Stimulated activated CD8-positive, alpha-beta memory T cell treated with anti-CD3 and anti-CD28 coated beads, Interleukin-4, amount 100 ng/mL, for 4 hours (primary cell): Measurements from ENCODE around the gene C2CD4C.
"Not testable (repeated sequence)": the region's sequence is repeated elsewhere in the genome, so short reads cannot be mapped to it uniquely, and the experiment has no call there.

Source experiments
- DNase-seq, 2 donors: peaks; one replicate each; pipeline ENCODE4 v3.0.0-alpha.2; 2020; ENCODE audit warnings: low read depth in 2 of 2, low spot score in 1 of 2

C2CD4C gene, protein sequence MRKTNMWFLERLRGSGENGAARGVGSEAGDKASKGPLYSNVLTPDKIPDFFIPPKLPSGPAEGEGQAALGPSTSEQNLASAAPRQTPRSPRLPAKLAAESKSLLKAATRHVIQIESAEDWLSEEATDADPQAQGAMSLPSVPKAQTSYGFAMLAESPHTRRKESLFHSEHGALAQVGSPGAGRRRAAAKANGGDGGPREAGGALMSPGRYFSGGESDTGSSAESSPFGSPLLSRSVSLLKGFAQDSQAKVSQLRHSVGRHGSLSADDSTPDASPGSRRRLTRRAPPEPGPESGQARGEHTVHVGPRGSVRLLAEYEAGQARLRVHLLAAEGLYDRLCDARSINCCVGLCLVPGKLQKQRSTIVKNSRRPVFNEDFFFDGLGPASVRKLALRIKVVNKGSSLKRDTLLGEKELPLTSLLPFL

DNA sequence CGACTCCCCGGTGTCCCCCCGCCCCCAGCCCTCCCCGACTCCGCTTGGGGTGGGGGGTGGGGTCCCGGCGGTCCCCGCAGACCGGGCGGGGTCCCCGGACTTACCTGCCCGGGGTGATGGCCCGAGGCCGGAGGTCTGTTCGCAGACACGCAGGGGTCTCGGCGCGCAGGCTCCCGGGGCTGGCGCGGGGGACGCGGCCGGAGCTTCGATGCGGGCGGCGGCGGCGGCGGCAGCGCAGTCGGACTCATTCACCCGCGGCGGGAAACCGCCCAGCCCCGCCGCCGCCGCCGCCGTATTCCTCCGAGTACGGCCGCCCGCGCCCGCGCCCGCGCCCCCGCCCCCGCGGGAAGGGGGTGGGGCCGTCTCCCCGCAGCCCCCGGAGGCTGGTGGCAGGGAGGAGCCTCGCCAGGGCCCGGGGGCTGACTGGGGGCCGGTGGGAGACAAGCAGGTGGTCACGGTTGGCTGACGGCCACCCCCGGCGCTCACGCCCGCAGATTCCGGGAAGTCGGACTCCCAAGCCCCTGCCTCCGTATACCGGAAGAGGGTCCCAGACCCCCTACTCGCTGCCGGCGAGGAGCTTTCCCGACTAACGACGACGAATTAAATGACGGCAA lies at the start of gene C2CD4C:
Gene C2CD4C (minus strand): TSS at position 246 of the 614 bp plus-strand sequence. CDS start 786 bp downstream, outside the sequence.
- DNase-seq, result no peak

- no peak for DNase-seq
Measured at GRCh38 chr19:458091-459042, 49.4 kb upstream of the C2CD4C start.

DNA sequence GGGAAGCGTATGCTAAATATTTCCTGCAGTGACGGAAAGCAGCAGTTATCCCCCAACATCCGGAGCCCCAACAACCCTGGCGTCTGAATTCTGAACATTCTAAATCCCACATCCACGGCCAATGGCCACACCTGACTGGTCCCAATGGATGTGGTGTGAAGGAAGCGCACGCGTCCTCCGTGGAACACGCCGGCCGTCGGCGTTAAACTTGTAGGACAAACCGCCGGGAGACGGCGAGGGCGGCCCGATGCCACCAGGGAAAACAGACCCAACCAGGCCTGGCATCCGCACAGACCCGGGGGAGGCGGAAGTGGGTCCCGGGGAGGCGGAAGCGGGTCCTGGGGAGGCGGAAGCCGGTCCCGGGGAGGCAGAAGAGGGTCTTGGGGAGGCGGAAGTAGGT lies 48.7 kb upstream of the C2CD4C start:
- DNase-seq, result no peak

DNA sequence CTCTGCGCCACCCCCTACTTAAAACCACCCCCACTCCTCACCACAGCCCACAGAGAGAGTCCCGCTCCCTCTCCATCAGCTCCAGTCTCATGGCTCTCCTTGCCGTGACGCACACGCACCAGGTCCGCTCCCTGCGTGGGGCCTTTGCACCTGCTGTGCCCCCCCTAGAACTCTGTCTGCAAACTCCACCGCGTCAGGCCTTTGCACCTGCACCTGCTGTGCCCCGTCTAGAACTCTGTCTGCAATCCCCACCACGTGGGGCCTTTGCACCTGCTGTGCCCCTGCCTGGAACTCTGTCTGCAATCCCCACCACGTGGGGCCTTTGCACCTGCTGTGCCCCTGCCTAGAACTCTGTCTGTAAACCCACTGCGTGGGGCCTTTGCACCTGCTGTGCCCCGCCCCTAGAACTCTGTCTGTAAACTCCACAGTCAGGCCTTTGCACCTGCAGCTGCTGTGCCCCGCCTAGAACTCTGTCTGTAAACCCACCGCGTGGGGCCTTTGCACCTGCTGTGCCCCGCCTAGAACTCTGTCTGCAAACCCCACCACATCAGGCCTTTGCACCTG lies 47.7 kb upstream of the C2CD4C start:
- no peak for DNase-seq

DNA sequence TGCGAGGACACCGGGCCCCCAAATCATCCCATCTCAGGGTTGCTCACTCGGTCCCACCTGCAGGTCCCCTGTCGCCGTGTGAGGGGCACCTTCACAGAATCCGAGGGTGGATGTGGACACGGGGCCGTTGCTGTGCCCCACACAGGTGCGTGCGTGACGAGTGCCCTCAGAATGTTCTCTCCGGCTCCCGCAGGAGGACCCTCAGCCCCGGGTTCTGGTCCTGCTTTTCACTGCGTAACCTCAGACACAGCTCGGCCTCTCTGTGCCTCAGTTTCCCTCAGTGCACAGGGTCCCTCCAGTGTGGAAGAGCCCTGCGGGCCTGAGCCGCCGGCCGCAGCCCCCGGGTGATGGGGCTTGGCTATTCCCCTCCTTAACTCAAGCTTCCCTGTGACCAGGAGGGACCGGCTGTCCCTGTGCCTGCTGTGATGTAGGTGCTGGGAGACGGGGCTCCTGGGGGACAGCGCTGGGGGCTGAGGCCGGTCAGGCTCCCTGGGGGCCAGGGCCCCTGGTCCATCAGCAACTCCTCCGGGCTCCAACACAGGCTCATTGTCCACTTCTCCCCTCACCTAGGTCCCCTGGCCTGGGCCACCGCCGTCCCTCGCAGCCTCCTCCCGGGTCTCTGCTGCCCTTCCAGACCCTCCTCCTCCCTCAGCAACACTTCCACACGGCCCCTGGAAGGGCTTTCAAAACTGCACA lies 47.1 kb upstream of the C2CD4C start:
- DNase-seq, result no peak

DNA sequence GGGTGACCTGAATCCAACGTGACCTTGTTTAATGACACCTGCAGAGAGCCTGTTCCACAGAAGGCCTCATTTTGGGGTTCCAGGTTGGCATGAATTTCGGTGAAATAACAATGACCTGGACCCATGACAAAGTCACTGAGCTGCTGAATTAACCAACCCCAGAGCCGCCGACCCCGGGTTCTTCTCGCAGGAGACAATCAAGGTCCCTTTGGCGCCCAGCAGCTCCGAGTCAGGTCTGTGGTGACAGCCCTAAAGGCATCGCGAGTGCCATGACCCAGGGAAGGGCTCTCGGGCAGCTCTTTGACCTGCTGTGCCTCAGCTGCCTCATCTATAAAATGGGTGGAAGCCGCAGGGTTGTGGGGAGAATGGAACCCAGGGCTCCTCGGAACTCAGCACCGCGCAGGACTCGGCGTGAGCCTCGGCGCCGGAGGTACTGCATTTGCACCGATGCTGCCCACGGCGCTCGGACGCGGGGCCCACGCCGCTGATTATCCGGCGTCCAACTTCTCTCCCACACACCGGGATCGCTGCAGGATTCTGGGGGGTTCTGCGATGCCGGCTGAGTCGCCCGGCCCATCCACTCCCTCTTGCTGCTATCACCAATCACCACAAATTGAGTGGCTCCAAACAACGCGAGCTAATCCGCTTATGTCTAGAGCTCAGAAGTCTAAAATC lies 46.2 kb upstream of the C2CD4C start:
- DNase-seq, result no peak

GRCh38 chr19:453606-454005 lies 44.7 kb upstream of the C2CD4C start:
- DNase-seq, result no peak

- no peak for DNase-seq
Measured at GRCh38 chr19:452829-453228, 43.9 kb upstream of the C2CD4C start.

- not testable (repeated sequence) for DNase-seq
Measured at GRCh38 chr19:450912-451481, 42.0 kb upstream of the C2CD4C start.

GRCh38 chr19:449916-450315 lies 41.0 kb upstream of the C2CD4C start:
- no peak for DNase-seq

- no peak for DNase-seq
Measured at GRCh38 chr19:447816-448560, 39.0 kb upstream of the C2CD4C start.

DNA sequence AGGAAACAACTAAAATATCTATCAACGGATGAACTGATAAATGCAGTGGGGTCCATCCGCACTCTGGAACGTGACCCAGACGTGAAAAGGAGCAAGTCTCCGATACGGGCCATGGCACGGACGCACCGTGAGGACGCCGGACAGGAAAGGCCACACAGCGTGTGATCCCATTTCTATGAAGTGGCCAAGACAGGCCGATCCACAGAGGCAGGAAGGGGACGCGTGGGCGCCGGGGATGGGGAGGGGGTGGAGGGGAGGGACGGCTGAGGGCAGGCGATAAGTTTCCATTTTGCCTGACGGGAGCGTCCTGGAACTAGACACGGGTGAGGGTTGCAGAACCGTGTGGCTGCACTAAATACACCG lies 38.1 kb upstream of the C2CD4C start:
- DNase-seq, result no peak

GRCh38 chr19:444677-445210 lies 35.8 kb upstream of the C2CD4C start:
- no peak for DNase-seq

DNA sequence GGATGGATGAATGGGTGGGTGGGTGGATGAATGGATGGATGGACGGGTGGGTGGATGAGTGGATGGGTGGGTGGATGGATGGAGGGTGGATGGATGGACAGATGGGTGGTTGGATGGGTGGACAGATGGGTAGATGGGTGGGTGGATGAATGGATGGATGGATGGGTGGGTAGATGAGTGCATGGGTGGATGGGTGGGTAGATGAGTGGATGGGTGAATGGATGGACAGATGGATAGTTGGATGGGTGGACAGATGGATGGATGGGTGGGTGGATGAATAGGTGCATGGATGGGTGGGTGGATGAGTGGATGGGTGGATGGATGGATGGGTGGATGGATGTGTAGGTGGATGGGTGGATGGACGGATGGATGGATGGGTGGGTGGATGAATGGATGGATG lies 34.1 kb upstream of the C2CD4C start:
- DNase-seq, result no peak

DNA sequence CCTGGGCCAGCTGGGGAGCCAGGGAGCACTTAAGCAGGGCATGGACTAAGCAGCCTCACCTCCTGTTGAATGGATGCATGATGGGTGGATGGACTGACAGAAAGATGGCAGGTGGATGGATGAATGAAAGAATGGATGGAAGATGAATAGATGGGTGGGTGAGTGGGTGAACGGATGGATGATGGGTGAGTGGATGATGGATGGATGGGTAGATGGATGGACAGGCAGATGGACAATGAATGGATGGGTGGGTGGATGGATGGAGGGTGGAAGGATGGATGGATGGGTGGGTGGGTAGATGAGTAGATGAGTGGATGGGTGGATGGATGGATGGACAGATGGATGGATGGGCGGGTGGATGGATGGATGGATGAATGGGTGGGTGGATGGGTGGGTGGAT lies 33.1 kb upstream of the C2CD4C start:
- DNase-seq, result no peak

DNA sequence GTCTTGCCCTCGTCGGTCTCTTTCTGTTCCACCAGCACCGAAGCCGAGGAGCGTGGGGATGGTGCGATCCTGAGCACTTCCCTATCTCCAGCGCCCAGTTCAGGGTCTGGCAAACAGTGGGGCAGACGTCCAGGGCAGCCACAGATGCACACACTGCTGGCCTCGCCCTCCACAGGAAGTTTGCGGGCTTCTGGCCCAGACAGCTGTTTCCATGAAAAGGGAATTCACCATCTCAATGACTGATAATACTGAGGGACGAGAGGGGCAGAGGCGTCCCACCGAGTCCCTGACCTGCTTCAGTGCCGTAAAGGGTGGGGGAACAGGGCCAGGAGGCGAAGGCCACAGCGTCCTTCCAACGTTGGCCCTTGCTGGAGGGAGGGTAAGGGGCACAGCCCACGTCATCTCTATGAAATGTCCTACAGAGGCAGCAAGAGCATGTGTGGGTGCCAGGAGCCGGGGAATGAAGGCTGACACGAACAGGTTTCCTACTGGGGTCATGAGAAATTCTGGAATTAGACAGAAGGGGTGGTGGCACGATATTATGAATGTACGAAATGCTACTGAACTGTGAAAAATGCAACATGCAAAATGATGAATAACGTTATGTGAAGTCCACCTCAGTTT lies 32.4 kb upstream of the C2CD4C start:
- no peak for DNase-seq

DNA sequence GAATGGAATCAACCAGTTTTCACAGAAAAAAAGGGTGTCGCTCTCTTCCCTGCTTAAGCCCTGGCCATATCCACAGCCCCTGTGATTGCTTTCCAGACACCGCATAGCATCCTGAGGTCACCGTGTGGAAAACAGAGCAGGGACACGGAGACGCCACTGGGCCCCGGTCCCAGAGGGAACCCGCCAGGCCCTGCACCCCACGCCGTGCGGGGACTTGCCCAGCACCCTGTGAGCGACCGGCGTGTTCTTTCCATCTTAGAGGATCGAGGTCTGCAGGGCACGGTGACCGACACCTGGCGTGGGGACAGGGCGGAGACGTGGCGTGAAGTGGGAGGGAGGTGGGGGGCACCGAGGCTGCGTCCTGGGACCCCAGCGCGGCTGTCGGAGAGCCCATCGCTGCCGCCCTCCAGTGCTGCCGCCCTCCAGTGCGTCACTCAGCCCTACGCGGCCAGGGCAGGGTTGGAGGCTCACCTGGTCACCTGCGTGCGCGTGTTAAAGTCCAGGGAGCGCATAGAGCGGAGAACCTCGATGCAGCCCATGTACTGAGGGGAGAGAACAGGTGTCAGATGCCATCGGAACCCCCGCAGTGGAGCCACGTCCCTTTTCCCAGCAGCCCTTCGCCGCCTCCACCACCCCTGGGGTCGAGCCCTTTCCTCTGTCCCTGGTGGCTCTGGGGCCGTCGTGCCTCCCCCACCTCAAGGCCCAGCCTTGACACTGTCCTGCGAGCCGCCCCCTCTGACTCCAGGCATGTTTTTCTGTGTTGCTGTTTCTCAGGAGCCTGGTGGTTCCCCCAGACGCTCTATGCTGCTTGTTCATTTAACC lies 31.7 kb upstream of the C2CD4C start:
- DNase-seq, result no peak
